HCT116 (cell line): ENCODE measurements around the gene NEURL4. TPM values are rescaled to one million over a fixed set of nuclear protein-coding genes. Genes with fewer than 3 reads are reported as not detected.

ENCODE experiments used
- ATAC-seq: fragments of 200-7000 bp; cut with Tn5 transposase; 2 replicates; pipeline ENCODE4 v1.9.1; 2020; ENCODE audit warnings: mild to moderate bottlenecking, moderate library complexity
- BruUV-seq: library from RNA; stranded (reverse); fragments of 400-500 nt; replicated peaks from 2 replicates; lab custom pipeline; 2021; lab: Mats Ljungman, UMichigan
- CTCF ChIA-PET: fragments of 300-600 bp; sonication (Branson Sonifier 250); formaldehyde crosslinking; loops from one replicate; lab custom pipeline; 2021; ENCODE audit warnings: antibody characterized with exemption; lab: Charles Lee
- POLR2A ChIA-PET: fragments of 300-600, 350-600 bp; sonication (Branson Sonifier 250); formaldehyde crosslinking; loops from one replicate; lab custom pipeline; 2021; ENCODE audit warnings: antibody characterized with exemption; lab: Charles Lee
- RAD21 ChIA-PET, 2 experiments: fragments of 300-600 bp; sonication (Branson Sonifier 250); formaldehyde crosslinking; loops; one replicate each; lab custom pipeline; 2023; ENCODE audit warnings: low total read pairs in 2 of 2; ENCODE audit not compliant: uncharacterized antibody in 2 of 2, unreplicated experiment in 2 of 2, low non-redundant PET in 1 of 2; lab: Charles Lee
- DNase-seq: peaks from one replicate; pipeline ENCODE4 v3.0.0-alpha.2; 2010; ENCODE audit warnings: low read depth, low spot score
- H2AFZ ChIP-seq: fragments of 200-600 bp; shearing (Covaris generic), sonication (generic); 2 replicates; pipeline ENCODE4 v1.6.1; 2017; ENCODE audit warnings: low read depth, mixed run types, mixed read lengths, antibody characterized with exemption, low read length; ENCODE audit not compliant: poor library complexity, severe bottlenecking
- H3K27ac ChIP-seq: 2 replicates; pipeline ENCODE4 v1.5.1; 2012; ENCODE audit warnings: low read depth, low read length
- H3K27me3 ChIP-seq: fragments of 200-600 bp; sonication (generic); 2 replicates; pipeline ENCODE4 v1.6.1; 2016; ENCODE audit warnings: mixed run types, low read length, mixed read lengths; ENCODE audit not compliant: insufficient read depth
- H3K36me3 ChIP-seq, 2 experiments: fragments of 200-500 bp in 1 of 2; fragments of 200-600 bp in 1 of 2; sonication (Bioruptor generic) in 1 of 2; sonication (generic) in 1 of 2; 2 replicates each; pipeline versions ENCODE4 v1.5.1 to v1.6.1; 2014 to 2016; ENCODE audit warnings: low read length in 2 of 2, inconsistent platforms in 1 of 2, mixed read lengths in 1 of 2, mixed run types in 1 of 2; ENCODE audit not compliant: insufficient read depth in 2 of 2, control insufficient read depth in 1 of 2
- H3K4me1 ChIP-seq, 2 experiments: fragments of 200-600 bp in 1 of 2; sonication (generic) in 1 of 2; 2 replicates each; pipeline versions ENCODE4 v1.5.1 to v1.6.1; 2012 to 2017; ENCODE audit warnings: low read length in 2 of 2, inconsistent platforms in 1 of 2, mild to moderate bottlenecking in 1 of 2, mixed read lengths in 1 of 2, mixed run types in 1 of 2, moderate library complexity in 1 of 2; ENCODE audit not compliant: insufficient read depth in 2 of 2, control insufficient read depth in 1 of 2
- H3K4me2 ChIP-seq: fragments of 200-600 bp; sonication (generic); 2 replicates; pipeline ENCODE4 v1.6.1; 2017; ENCODE audit warnings: mixed run types, low read length, mixed read lengths
- H3K4me3 ChIP-seq, 2 experiments: fragments of 200-600 bp in 1 of 2; sonication (generic) in 1 of 2; replicated peaks in 1 of 2; 2 replicates each; pipeline ENCODE4 v1.5.1; 2011 to 2016; ENCODE audit warnings: low read length in 2 of 2, control low read depth in 1 of 2, low read depth in 1 of 2, mild to moderate bottlenecking in 1 of 2, mixed read lengths in 1 of 2, mixed run types in 1 of 2
- H3K79me2 ChIP-seq: fragments of 200-600 bp; sonication (generic); 2 replicates; pipeline ENCODE4 v1.6.1; 2017; ENCODE audit warnings: mild to moderate bottlenecking, mixed run types, low read length, moderate library complexity, mixed read lengths; ENCODE audit not compliant: insufficient read depth
- H3K9ac ChIP-seq: fragments of 200-600 bp; sonication (generic); 2 replicates; pipeline ENCODE4 v1.6.1; 2016; ENCODE audit warnings: low read length, mixed read lengths
- H3K9me2 ChIP-seq: fragments of 200-600 bp; sonication (generic), shearing (Covaris generic); 2 replicates; pipeline ENCODE4 v1.6.1; 2017; ENCODE audit warnings: mixed run types, mild to moderate bottlenecking, moderate library complexity; ENCODE audit not compliant: insufficient read depth
- H3K9me3 ChIP-seq, 2 experiments: fragments of 200-500 bp in 1 of 2; fragments of 200-600 bp in 1 of 2; sonication (Bioruptor generic) in 1 of 2; sonication (generic) in 1 of 2; 2 replicates each; pipeline ENCODE4 v1.6.1; 2014 to 2017; ENCODE audit warnings: low read length in 2 of 2, mixed read lengths in 2 of 2, inconsistent platforms in 1 of 2, low read depth in 1 of 2, mild to moderate bottlenecking in 1 of 2, mixed run types in 1 of 2, moderate library complexity in 1 of 2; ENCODE audit not compliant: control insufficient read depth in 1 of 2, insufficient read depth in 1 of 2
- H4K20me1 ChIP-seq: fragments of 200-600 bp; sonication (generic), shearing (Covaris generic); 2 replicates; pipeline ENCODE4 v1.6.1; 2017; ENCODE audit warnings: mixed run types, mild to moderate bottlenecking, moderate library complexity; ENCODE audit not compliant: insufficient read depth
- ATF3 ChIP-seq: IDR thresholded peaks from 2 replicates; pipeline ENCODE4 v1.6.1; 2012
- CBX3 ChIP-seq: IDR thresholded peaks from 2 replicates; pipeline ENCODE4 v1.6.1; 2012; ENCODE audit warnings: low read depth
- CEBPB ChIP-seq: IDR thresholded peaks from 2 replicates; pipeline ENCODE4 v1.6.1; 2012; ENCODE audit warnings: low read depth
- EGR1 ChIP-seq: IDR thresholded peaks from 2 replicates; pipeline ENCODE4 v1.6.1; 2012; ENCODE audit warnings: low read depth
- EZH2phosphoT487 ChIP-seq: fragments of 200-600 bp; IDR thresholded peaks from 2 replicates; pipeline ENCODE4 v1.6.1; 2018; ENCODE audit warnings: antibody characterized with exemption, borderline replicate concordance
- FOSL1 ChIP-seq: IDR thresholded peaks from 2 replicates; pipeline ENCODE4 v1.6.1; 2012; ENCODE audit warnings: low read depth
- JUND ChIP-seq: IDR thresholded peaks from 2 replicates; pipeline ENCODE4 v1.6.1; 2012
- POLR2A ChIP-seq: IDR thresholded peaks from 2 replicates; pipeline ENCODE4 v1.7.0; 2011; ENCODE audit warnings: borderline replicate concordance; ENCODE audit not compliant: insufficient read depth, insufficient read length; ENCODE audit errors: extremely low read depth
- POLR2AphosphoS5 ChIP-seq: IDR thresholded peaks from 2 replicates; pipeline ENCODE4 v1.6.1; 2011; ENCODE audit warnings: mild to moderate bottlenecking, low read depth, low read length, moderate library complexity
- RAD21 ChIP-seq: IDR thresholded peaks from 2 replicates; pipeline ENCODE4 v1.6.1; 2012; ENCODE audit warnings: low read depth, mild to moderate bottlenecking
- SIN3A ChIP-seq: IDR thresholded peaks from 2 replicates; pipeline ENCODE4 v1.6.1; 2012; ENCODE audit warnings: low read depth
- SP1 ChIP-seq: IDR thresholded peaks from 2 replicates; pipeline ENCODE4 v1.6.1; 2012; ENCODE audit warnings: low read depth
- SRF ChIP-seq: IDR thresholded peaks from 2 replicates; pipeline ENCODE4 v1.6.1; 2012; ENCODE audit warnings: low read depth
- TCF7L2 ChIP-seq: IDR thresholded peaks from 2 replicates; pipeline ENCODE4 v1.7.0; 2011; ENCODE audit warnings: borderline replicate concordance, inconsistent platforms; ENCODE audit not compliant: insufficient read depth, insufficient read length; ENCODE audit errors: extremely low read depth
- YY1 ChIP-seq: IDR thresholded peaks from 2 replicates; pipeline ENCODE4 v1.6.1; 2011; ENCODE audit warnings: low read length, low read depth, moderate library complexity, mild to moderate bottlenecking; ENCODE audit not compliant: insufficient replicate concordance; ENCODE audit errors: extremely low read depth
- ZFX ChIP-seq: fragments of 450-650 bp; IDR thresholded peaks from 2 replicates; pipeline ENCODE4 v1.6.1; 2017
- ZNF274 ChIP-seq: fragments of 200-500 bp; sonication (Bioruptor generic); IDR thresholded peaks from 2 replicates; pipeline ENCODE4 v1.6.1; 2014; ENCODE audit warnings: mild to moderate bottlenecking, low read depth, low read length, inconsistent platforms
- intact Hi-C: fragments of 100-400 bp; cut with micrococcal nuclease; formaldehyde crosslinking; loops from 2 replicates; pipeline ENCODE4 v1.10.0; 2022
- total RNA-seq: library from RNA; stranded (reverse); gene quantifications from one replicate; pipeline ENCODE4 v1.2.1, GENCODE V29; 2021; ENCODE audit not compliant: unreplicated experiment
- TF ChIP-seq, protein P1 (sequence below): IDR thresholded peaks from 2 replicates; pipeline ENCODE4 v1.6.1; 2012; ENCODE audit warnings: low read depth
- TF ChIP-seq, protein P2 (sequence below), 3 experiments: fragments of 200-600 bp in 1 of 3; sonication (generic) in 1 of 3; IDR thresholded peaks in 2 of 3; conservative IDR thresholded peaks in 1 of 3; 2 replicates each; pipeline ENCODE4 v1.5.1; 2012 to 2017; ENCODE audit warnings: low read depth in 2 of 3, low read length in 2 of 3, antibody characterized with exemption in 1 of 3, borderline replicate concordance in 1 of 3, control low read depth in 1 of 3, mild to moderate bottlenecking in 1 of 3, mixed read lengths in 1 of 3, mixed run types in 1 of 3, moderate library complexity in 1 of 3; ENCODE audit not compliant: insufficient read depth in 1 of 3
- TF ChIP-seq, protein P3 (sequence below): IDR thresholded peaks from 2 replicates; pipeline ENCODE4 v1.6.1; 2012

The NEURL4 gene
- total RNA-seq, 1 experiment from 2014 or later = 56.9 TPM

DNA sequence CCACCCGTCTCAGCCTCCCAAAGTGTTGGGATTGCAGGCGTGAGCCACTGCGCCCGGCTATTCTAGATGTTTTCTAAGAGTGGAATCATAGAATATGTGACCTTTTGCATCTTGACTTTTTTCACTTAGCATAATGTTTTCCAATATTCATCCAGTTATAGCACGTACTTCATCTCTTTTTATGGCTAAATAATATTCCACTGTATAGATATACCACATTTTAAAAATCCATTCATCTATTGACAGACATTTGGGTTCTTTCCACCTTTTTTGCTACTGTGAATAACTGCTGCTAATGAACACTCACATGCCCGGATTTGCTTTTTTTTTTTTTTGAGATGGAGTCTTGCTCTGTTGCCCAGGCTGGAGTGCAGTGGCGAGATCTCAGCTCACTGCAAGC, 25.0 kb downstream of the NEURL4 start:
- peaks cover 6 to 17% of the 10 kb centered on the region in 2 experiments for H3K4me1 ChIP-seq
- ATAC-seq (no peak), DNase-seq (no peak)
- peaks cover 3% of the 10 kb centered on the region; the same call in 1 of the 2 replicates for H4K20me1 ChIP-seq
- H3K9me2 ChIP-seq = no peaks in the 10 kb centered on the region
- no peak overlapping the region for H3K9ac ChIP-seq
- ChIA-PET RAD21 (interaction anchor here in 1 of 2 experiments (0.7 kb wide), 1 partner anchor 281 kb away, joined by 3 read pairs; the partner anchor contains the start of gene BCL6B), POLR2A (no interaction called here), CTCF (no interaction called here)
- H3K36me3 ChIP-seq = peaks cover 0 to 6% of the 10 kb centered on the region in 2 experiments; a peak in 3 of 4 replicates
- no peak overlapping the region for H3K27ac ChIP-seq
- H3K4me2 ChIP-seq = no peak overlapping the region
- H3K79me2 ChIP-seq = peaks cover 18% of the 10 kb centered on the region
- no TSS peak for BruUV-seq
- intact Hi-C loops = no loop called here
- H3K9me3 ChIP-seq = no peaks in the 10 kb centered on the region
- TF ChIP-seq ZNF274 (no peak), SRF (no peak), CEBPB (no peak), FOSL1 (no peak), ATF3 (no peak), RAD21 (no peak), CBX3 (no peak), POLR2AphosphoS5 (no peak), TCF7L2 (no peak), SP1 (no peak), EGR1 (no peak), JUND (no peak), ZFX (no peak), POLR2A (no peak), YY1 (no peak), EZH2phosphoT487 (no peak), SIN3A (no peak)
- TF ChIP-seq, protein P1, sequence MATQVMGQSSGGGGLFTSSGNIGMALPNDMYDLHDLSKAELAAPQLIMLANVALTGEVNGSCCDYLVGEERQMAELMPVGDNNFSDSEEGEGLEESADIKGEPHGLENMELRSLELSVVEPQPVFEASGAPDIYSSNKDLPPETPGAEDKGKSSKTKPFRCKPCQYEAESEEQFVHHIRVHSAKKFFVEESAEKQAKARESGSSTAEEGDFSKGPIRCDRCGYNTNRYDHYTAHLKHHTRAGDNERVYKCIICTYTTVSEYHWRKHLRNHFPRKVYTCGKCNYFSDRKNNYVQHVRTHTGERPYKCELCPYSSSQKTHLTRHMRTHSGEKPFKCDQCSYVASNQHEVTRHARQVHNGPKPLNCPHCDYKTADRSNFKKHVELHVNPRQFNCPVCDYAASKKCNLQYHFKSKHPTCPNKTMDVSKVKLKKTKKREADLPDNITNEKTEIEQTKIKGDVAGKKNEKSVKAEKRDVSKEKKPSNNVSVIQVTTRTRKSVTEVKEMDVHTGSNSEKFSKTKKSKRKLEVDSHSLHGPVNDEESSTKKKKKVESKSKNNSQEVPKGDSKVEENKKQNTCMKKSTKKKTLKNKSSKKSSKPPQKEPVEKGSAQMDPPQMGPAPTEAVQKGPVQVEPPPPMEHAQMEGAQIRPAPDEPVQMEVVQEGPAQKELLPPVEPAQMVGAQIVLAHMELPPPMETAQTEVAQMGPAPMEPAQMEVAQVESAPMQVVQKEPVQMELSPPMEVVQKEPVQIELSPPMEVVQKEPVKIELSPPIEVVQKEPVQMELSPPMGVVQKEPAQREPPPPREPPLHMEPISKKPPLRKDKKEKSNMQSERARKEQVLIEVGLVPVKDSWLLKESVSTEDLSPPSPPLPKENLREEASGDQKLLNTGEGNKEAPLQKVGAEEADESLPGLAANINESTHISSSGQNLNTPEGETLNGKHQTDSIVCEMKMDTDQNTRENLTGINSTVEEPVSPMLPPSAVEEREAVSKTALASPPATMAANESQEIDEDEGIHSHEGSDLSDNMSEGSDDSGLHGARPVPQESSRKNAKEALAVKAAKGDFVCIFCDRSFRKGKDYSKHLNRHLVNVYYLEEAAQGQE = no peak
- TF ChIP-seq, protein P2, sequence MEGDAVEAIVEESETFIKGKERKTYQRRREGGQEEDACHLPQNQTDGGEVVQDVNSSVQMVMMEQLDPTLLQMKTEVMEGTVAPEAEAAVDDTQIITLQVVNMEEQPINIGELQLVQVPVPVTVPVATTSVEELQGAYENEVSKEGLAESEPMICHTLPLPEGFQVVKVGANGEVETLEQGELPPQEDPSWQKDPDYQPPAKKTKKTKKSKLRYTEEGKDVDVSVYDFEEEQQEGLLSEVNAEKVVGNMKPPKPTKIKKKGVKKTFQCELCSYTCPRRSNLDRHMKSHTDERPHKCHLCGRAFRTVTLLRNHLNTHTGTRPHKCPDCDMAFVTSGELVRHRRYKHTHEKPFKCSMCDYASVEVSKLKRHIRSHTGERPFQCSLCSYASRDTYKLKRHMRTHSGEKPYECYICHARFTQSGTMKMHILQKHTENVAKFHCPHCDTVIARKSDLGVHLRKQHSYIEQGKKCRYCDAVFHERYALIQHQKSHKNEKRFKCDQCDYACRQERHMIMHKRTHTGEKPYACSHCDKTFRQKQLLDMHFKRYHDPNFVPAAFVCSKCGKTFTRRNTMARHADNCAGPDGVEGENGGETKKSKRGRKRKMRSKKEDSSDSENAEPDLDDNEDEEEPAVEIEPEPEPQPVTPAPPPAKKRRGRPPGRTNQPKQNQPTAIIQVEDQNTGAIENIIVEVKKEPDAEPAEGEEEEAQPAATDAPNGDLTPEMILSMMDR (IDR thresholded peaks at IDR 0.05 in 2 of 3, conservative IDR thresholded peaks at IDR 0.05 in 1 of 3; ENCODE audit: borderline replicate concordance in 1 of 3, insufficient read depth in 1 of 3, low read depth in 2 of 3, low read length in 2 of 3) = no peak
- TF ChIP-seq, protein P3, sequence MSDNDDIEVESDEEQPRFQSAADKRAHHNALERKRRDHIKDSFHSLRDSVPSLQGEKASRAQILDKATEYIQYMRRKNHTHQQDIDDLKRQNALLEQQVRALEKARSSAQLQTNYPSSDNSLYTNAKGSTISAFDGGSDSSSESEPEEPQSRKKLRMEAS = no peak
- no peak overlapping the region for H2AFZ ChIP-seq
- no peak overlapping the region for H3K4me3 ChIP-seq
- H3K27me3 ChIP-seq = no peaks in the 10 kb centered on the region
